Epithelial cell of proximal tubule (primary cell): Measurements from ENCODE around the gene HSPBAP1. TPM values are rescaled to one million over a fixed set of nuclear protein-coding genes. Genes with fewer than 3 reads are reported as not detected.

ENCODE experiments used
- DNase-seq: peaks from one replicate; pipeline ENCODE4 v3.0.0-alpha.2; 2011; ENCODE audit warnings: low read depth
- H3K4me3 ChIP-seq: 2 replicates; pipeline ENCODE4 v1.5.1; 2011; ENCODE audit warnings: low read depth, mild to moderate bottlenecking, low read length
- CTCF ChIP-seq: conservative IDR thresholded peaks from 2 replicates; pipeline ENCODE4 v1.5.1; 2012; ENCODE audit warnings: low read depth, mild to moderate bottlenecking, low read length
- total RNA-seq: library from RNA; depleted of rRNA; stranded (reverse); fragments of >200 nt; gene quantifications from 2 replicates; pipeline ENCODE4 v1.2.3, GENCODE V29; 2015

The HSPBAP1 gene
- total RNA-seq, 1 donor from 2014 or later, result 5.0 TPM

- no peak for TF ChIP-seq CTCF
- no peak overlapping the region for H3K4me3 ChIP-seq
- no peak for DNase-seq
Measured at GRCh38 chr3:122799322-122799721, 5.7 kb upstream of the HSPBAP1 start.

GRCh38 chr3:122797291-122797690 lies 3.7 kb upstream of the HSPBAP1 start:
- no peak overlapping the region for H3K4me3 ChIP-seq
- DNase-seq, result no peak
- no peak for TF ChIP-seq CTCF

- DNase-seq, result no peak
- no peak for TF ChIP-seq CTCF
Measured at GRCh38 chr3:122795674-122796195, 2.1 kb upstream of the HSPBAP1 start.

GRCh38 chr3:122794779-122795673 lies 1.4 kb upstream of the HSPBAP1 start, which contains the start of gene SLC49A4:
Gene SLC49A4, plus strand, starts transcription at chr3:122795069. Its CDS starts 124 bp downstream, at chr3:122795193.
- no peak for DNase-seq
- H3K4me3 ChIP-seq, result peak within 1 kb of the TSS; percentile 72
- TF ChIP-seq CTCF, result no peak

More at GRCh38 chr3:122795674-122796195, 2.1 kb upstream of the HSPBAP1 start:
- H3K4me3 ChIP-seq, result peak overlapping the region; percentile 72

GRCh38 chr3:122794483-122794778 lies 800 bp upstream of the HSPBAP1 start:
- peak overlapping the region; percentile 72 for H3K4me3 ChIP-seq
- peak; percentile 63 for DNase-seq
- TF ChIP-seq CTCF, result no peak

- no peak overlapping the region for H3K4me3 ChIP-seq
- DNase-seq, result no peak
- no peak for TF ChIP-seq CTCF
Measured at GRCh38 chr3:122789585-122790273, 3.9 kb downstream of the HSPBAP1 start.
